GM19035 (cell line): ENCODE data around the gene RGS1.

Experiments used
- ATAC-seq: cut with Tn5 transposase; IDR thresholded peaks from one replicate; pipeline ENCODE4 v1.9.1; 2021; ENCODE audit not compliant: unreplicated experiment

Gene RGS1

GRCh38 chr1:192580351-192580962, 4.9 kb downstream of the RGS1 start:
- ATAC-seq: peak; percentile 29

DNA sequence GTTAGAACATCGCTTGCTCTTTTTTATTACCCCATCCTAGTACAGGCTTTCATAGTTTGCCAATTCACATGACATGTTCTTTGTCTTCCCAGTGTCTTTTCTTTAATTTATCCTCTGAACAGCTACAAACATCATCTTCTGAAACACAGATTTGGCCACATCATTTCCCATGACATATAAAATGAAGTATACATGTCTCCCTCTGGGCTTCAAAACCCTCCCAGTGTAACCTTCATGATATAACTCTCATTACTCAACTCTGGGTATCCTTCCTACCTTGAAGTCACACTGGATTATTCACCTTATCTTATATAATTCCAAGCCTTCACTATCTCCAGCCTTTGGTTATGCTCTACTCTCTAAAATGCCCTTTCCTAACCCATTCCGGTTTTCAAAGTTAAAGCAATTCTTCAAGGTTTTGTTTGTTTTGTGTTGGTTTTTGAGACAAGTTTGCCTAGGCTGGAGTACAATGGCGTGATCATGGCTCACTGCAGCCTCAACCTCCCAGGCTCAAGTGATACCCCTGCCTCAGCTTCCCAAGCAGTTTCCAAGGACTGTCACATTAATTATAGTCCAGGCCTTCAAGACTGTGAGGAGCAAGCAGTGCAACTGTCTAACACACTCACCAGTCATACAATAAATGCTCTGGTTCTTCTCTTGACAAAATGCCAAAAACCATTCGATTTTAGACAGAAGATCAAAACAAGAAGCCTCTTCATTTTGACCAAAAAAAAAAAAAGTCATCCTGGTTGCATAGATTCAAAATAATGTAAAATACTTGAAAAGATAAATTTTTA, 5.8 kb downstream of the RGS1 start:
- ATAC-seq: peak; percentile 9

DNA sequence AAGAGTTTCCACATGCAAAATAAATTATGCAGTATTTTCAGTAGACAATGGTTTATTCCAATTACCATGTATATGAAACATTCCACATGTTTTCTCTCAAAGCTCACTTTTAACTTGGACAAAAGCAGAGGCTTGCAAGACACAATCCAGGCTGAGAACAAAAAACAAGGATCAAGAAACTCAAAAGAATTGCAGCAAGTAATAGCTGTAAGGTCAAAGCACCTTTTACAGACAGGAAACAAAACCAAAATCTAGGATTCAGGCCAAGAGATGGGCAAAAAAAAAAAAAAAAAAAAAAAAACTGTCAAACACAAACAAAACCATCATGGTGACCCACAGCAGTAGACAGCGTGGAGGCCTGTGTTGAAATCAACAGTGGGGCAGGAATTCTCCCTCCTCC, 9.3 kb downstream of the RGS1 start:
- no peak for ATAC-seq

DNA sequence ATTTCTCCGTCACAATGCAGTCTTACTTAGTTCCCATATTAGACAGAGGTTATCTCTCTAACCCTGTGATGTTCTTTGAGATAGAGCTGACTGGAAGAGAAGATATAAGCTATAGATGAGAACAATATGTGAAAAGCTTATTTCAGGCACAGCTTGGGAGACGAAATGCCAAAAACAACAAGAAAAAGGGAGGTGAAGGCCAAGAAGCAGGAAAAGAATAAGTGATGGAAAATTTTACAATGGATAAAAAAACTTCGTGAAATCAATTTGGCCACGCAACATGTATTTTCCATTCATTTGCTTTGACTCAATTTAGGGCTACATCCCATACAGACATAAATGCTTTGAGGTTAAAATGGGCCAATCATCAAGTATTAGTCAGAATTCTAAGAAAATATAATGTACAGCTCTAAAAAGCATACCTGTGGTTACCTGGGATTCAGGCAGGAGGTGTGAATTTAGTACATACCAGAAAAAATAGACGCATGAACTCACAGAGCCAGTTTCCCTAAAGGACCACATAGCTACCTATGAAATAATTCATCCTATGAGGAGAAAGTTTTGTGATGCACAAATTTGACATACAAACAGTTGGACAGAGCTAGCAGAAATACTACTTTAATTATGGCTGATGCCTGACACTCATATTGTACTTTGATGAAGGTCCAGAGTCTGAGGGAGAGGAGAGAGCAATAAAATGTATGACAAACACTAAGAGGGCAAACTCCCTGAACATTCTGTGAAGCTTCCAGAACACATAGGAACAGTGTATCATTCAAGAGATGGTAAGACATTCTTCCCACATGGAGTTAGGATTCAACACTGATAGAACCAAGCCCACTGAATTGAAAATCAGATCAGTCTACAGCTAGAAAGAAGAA, 12.1 kb downstream of the RGS1 start:
- no peak for ATAC-seq

- ATAC-seq: no peak
These were observed 13.0 kb downstream of the RGS1 start for GRCh38 chr1:192588546-192588945.

- ATAC-seq: no peak
These were observed 14.2 kb downstream of the RGS1 start for GRCh38 chr1:192589813-192590212.

DNA sequence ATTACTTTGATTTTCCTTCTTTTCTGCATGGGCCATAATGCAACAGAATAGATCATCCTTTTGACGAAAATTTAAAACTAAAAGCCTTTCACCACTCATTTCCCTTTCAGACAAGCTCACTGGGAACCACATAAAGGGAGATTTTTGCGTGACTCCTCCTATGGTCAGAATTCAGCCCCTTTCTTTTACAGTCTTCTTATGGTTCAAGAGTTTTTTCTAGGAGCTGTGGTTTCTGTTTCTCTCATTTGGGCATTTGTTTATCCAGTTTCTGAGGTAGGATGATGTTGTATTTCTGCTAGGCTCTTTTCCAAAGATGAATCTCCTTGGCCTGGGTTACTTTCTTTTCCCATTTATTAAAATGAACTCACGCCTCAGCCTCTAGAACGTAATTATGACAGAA, 16.9 kb downstream of the RGS1 start:
- ATAC-seq: no peak

DNA sequence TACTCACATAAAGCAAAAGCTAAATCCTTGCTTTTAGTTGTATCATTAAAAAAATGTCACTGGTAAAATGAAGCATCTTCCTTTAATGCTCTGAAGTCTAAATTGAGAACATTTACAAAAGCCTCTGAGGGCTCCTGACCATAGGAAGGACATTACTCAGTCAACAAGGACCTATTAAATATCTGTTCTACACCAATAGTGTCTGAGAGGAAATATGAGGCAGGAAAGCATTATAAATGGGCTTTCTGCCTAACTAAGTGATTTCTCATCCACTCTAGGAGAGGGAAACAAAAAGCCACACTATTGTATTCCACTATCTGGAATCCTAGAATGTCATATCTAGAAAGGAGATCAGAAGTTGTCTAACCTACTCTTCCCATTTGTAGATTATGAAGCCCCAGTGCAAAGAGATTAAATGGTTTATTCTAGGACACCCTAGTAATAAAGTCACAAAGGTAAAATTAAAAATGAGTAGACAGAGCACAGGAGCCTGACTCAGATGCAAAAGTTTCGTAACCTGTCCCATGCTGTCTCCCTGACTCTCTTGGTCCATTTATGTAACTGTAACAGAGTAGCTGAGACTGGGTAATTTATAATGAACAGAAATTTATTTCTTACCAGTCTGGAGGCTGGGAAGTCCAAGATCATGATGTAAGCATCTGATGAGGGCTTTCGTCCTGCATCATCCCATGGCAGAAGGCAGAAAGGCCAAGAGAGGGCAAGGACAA, 17.6 kb downstream of the RGS1 start:
- no peak for ATAC-seq

DNA sequence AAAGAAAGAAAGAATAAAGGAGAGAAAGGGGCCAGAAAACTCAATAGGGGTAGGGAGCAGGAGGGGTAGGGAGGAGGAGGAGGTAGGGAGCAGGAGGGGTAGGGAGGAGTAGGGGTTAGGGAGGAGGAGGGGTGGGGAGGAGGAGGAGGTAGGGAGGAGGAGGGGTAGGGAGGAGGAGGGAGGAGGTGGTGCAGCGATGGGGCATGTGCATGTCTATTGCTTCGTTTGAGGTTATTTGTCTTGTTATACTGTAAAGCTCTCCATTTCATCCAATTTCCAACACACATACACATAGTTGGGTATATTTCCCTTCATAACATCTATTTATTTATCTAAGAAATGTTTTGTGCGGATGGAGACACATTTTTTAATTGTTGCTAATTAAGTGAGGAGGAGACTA, 19.7 kb downstream of the RGS1 start:
- no peak for ATAC-seq

GRCh38 chr1:192598589-192598988, 23.0 kb downstream of the RGS1 start:
- ATAC-seq: no peak

- no peak for ATAC-seq
These were observed 24.7 kb downstream of the RGS1 start for GRCh38 chr1:192600275-192600674.

- peak; percentile 41 for ATAC-seq
These were observed 25.6 kb downstream of the RGS1 start for GRCh38 chr1:192601143-192601542.

- ATAC-seq: no peak
These were observed 26.0 kb downstream of the RGS1 start for GRCh38 chr1:192601567-192601966.

DNA sequence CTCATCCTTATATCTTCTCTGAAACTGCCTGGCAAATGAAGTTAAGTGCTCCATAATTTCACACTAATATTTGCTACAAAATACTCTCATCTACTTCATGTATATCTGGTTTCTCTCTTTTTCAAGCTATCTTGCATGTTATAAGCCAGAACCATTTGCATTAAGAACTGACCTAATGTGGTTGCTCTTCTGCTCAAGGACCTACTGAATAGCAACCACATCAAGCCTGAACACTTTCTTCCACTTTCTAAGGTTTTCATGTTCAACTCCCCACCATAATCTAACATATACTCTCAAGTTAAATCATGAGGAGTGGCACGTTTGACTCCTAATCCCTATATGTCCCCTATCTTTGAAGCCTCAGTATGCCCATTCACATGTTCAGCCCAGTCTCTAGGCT, 27.2 kb downstream of the RGS1 start:
- ATAC-seq: no peak

DNA sequence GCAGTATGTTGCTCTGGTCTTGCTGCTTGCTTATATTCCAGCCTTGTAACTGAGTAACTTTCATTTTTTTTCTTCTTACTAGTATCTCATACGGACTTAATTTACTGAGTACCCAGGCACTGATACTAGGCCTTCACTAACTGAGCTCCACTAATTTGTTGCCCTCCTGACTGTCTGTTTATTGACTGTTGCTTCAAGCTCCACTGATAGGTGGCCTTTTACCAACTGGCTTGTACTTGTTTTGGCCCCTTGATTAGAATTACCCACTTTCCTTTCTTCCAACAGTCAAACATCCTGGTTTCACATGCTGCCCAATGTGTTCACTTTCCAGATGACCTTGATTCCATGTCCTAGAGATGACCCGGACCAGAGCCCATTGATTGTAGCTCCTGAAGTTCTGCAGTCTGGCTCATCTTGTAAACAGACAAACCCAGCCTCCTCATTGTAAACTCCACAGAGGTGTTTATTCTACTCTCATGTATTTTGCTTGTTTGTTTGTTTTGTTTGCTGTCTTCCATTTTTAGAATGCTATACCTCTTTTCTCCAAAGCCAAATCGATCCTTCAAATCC, 27.7 kb downstream of the RGS1 start:
- ATAC-seq: no peak

DNA sequence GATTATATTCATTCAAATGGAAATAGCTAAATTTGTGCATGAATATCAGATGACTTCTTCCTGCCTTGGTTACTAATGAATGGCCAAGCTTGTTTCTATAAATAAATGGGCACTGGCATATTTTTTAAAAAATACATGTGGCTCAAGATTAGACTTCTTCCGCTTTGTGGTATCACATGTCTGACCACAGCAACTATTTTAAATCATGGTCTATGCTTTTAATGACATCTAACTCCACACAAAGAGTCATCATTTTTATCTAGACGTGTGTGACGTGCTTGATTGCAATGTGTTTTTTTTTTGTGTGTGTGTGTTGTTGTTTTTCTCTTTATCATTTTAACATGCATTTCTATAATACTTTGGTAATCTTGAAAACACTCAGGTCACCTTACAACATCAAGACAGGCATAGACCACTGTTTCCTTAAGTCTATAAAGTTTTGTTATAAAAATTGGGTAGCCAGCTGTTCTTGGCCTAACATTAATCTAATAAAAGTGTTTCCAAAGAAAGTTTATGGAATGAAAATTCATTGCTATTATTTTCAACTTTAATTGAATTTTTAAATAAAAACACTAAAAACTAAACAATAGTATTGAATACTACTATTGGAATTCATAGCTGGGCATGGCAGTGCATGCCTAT, 29.5 kb downstream of the RGS1 start:
- peak; percentile 35 for ATAC-seq

- ATAC-seq: no peak
These were observed 33.1 kb downstream of the RGS1 start for GRCh38 chr1:192608671-192609070.

DNA sequence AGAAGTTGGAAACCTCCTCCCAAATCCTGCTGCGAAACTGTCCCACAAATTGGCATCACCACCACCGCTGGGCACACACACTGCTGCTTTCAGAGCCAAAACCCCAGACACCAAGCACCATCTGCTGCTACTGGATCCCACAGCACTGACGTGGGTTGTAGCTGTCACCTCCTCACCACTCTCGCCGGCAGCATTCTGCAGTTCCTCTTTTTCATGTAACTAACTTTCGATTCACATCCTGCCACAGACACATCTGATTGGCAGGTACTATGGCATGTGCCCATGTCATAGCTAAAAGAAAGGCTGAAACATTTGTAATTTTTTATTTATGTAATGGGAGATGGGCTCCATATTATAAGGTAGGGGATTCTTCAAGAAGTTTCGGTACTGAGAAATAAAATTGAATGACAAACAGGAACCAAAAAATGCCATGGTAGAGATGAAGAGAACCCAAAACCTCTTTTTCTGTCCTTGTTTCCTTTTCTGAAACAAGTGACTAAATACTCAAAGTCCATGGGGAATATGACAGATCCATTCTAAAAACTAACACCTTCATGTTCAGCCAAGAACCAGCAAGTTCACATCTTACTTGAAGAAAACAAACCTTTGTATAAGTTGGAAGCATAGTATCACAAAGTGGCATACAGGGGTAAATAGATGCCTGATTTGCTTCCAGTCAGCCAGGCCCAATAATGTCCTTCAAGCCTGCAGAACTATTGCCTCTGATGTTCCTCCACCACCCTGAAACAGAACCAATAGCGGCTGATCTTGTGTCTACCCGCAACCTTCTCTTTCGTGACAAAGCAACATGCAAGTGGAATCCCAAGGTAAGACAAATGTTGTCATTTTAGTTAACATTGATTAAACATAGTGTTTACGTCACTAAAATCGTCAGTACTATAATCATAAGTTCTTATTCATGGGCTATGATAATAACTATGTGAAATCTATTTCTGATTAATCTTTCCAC, 33.8 kb downstream of the RGS1 start:
- peak; percentile 98 for ATAC-seq
